ENCODE measurements around the gene PRAC2.

GRCh38 chr17:48692049-48692448 lies 30.9 kb upstream of the PRAC2 start:
- TF ChIP-seq CTCF (IDR thresholded peaks at IDR 0.05) (no peak), POLR2A (IDR thresholded peaks at IDR 0.05) (no peak), POLR2AphosphoS5 (IDR thresholded peaks at IDR 0.05) (no peak)

All from suprapubic skin (tissue), 4 donors.